GM18951 (cell line): ENCODE measurements around the gene ARHGAP10.

ENCODE experiments used
- POLR2A ChIP-seq: IDR thresholded peaks from 4 replicates; pipeline ENCODE4 v1.6.1; 2011; ENCODE audit warnings: mild to moderate bottlenecking; ENCODE audit not compliant: insufficient read length, insufficient read depth; ENCODE audit errors: extremely low read depth
- in situ Hi-C: fragments of 300-500 bp; cut with MboI; formaldehyde crosslinking; loops from one replicate; pipeline ENCODE4 v1.12.0; 2022; ENCODE audit warnings: low sequenced_read_pairs, mixed read lengths, inconsistent platforms; ENCODE audit not compliant: unreplicated experiment

Gene ARHGAP10

GRCh38 chr4:147847751-147848590, 116.1 kb downstream of the ARHGAP10 start:
- in situ Hi-C loops: no loop called here
- TF ChIP-seq POLR2A: no peak

- in situ Hi-C loops: no loop called here
- no peak for TF ChIP-seq POLR2A
Measured at GRCh38 chr4:147848634-147849033, 116.7 kb downstream of the ARHGAP10 start.

GRCh38 chr4:147851135-147851534, 119.2 kb downstream of the ARHGAP10 start:
- in situ Hi-C loops: loop anchor here (25.0 kb wide), 1 partner anchor 339 kb away; no protein-coding TSS in a partner anchor

GRCh38 chr4:147853706-147854105, 121.8 kb downstream of the ARHGAP10 start:
- TF ChIP-seq POLR2A: no peak
- in situ Hi-C loops: loop anchor here (25.0 kb wide), 1 partner anchor 341 kb away; no protein-coding TSS in a partner anchor

More at GRCh38 chr4:147851135-147851534, 119.2 kb downstream of the ARHGAP10 start:
- TF ChIP-seq POLR2A: no peak

GRCh38 chr4:147854154-147854553, 122.3 kb downstream of the ARHGAP10 start:
- no peak for TF ChIP-seq POLR2A
- in situ Hi-C loops: loop anchor here (25.0 kb wide), 1 partner anchor 342 kb away; no protein-coding TSS in a partner anchor

GRCh38 chr4:147855571-147856009, 123.7 kb downstream of the ARHGAP10 start:
- no peak for TF ChIP-seq POLR2A
- in situ Hi-C loops: loop anchor here (25.0 kb wide), 1 partner anchor 343 kb away; no protein-coding TSS in a partner anchor

GRCh38 chr4:147860960-147861359, 129.1 kb downstream of the ARHGAP10 start:
- TF ChIP-seq POLR2A: no peak
- in situ Hi-C loops: loop anchor here (10.0 to 25.0 kb wide), 2 partner anchors 166 to 349 kb away; no protein-coding TSS in a partner anchor

GRCh38 chr4:147862043-147862692, 130.3 kb downstream of the ARHGAP10 start:
- TF ChIP-seq POLR2A: no peak
- in situ Hi-C loops: loop anchor here (10.0 to 25.0 kb wide), 2 partner anchors 167 to 350 kb away; no protein-coding TSS in a partner anchor

- no peak for TF ChIP-seq POLR2A
- in situ Hi-C loops: loop anchor here (10.0 to 25.0 kb wide), 2 partner anchors 168 to 351 kb away; no protein-coding TSS in a partner anchor
Measured at GRCh38 chr4:147863111-147863747, 131.3 kb downstream of the ARHGAP10 start.

GRCh38 chr4:147863808-147864472, 132.1 kb downstream of the ARHGAP10 start:
- no peak for TF ChIP-seq POLR2A
- in situ Hi-C loops: loop anchor here (10.0 to 25.0 kb wide), 2 partner anchors 169 to 352 kb away; no protein-coding TSS in a partner anchor

GRCh38 chr4:147864607-147865006, 132.7 kb downstream of the ARHGAP10 start:
- in situ Hi-C loops: loop anchor here (10.0 to 25.0 kb wide), 2 partner anchors 170 to 352 kb away; no protein-coding TSS in a partner anchor

GRCh38 chr4:147865926-147866325, 134.0 kb downstream of the ARHGAP10 start:
- in situ Hi-C loops: loop anchor here (10.0 to 25.0 kb wide), 2 partner anchors 171 to 354 kb away; no protein-coding TSS in a partner anchor
- TF ChIP-seq POLR2A: no peak

More at GRCh38 chr4:147864607-147865006, 132.7 kb downstream of the ARHGAP10 start:
- no peak for TF ChIP-seq POLR2A
